OCI-LY7 (cell line): Measurements from ENCODE around the gene SUOX. TPM values are rescaled to one million over a fixed set of nuclear protein-coding genes. Genes with fewer than 3 reads are reported as not detected.
"Not testable (repeated sequence)": the region's sequence is repeated elsewhere in the genome, so short reads cannot be mapped to it uniquely, and the experiment has no call there.

ENCODE experiments used
- BruUV-seq: library from RNA; stranded (reverse); fragments of 400-500 nt; replicated peaks from 2 replicates; lab custom pipeline; 2021; lab: Mats Ljungman, UMichigan
- CTCF ChIA-PET: fragments of 300-600 bp; sonication (Branson Sonifier 250); formaldehyde crosslinking; loops from one replicate; lab custom pipeline; 2022; ENCODE audit warnings: antibody characterized with exemption; ENCODE audit not compliant: unreplicated experiment; lab: Charles Lee
- POLR2A ChIA-PET: fragments of 300-600 bp; sonication (Branson Sonifier 250); formaldehyde crosslinking; loops from one replicate; lab custom pipeline; 2022; ENCODE audit warnings: antibody characterized with exemption; lab: Charles Lee
- DNase-seq: peaks from one replicate; pipeline ENCODE4 v3.0.0-alpha.2; 2015; ENCODE audit warnings: low spot score
- H2AFZ ChIP-seq: fragments of 200-600 bp; sonication (generic), shearing (Covaris generic); 2 replicates; pipeline ENCODE4 v1.6.1; 2014; ENCODE audit warnings: mild to moderate bottlenecking, antibody characterized with exemption, low read length, moderate library complexity
- H3K27ac ChIP-seq: fragments of 200-600 bp; sonication (generic); 2 replicates; pipeline ENCODE4 v1.5.1; 2014; ENCODE audit warnings: mixed run types, low read depth, mild to moderate bottlenecking, moderate library complexity, low read length, inconsistent platforms; ENCODE audit not compliant: poor library complexity, severe bottlenecking
- H3K36me3 ChIP-seq: fragments of 200-600 bp; sonication (generic); 2 replicates; pipeline ENCODE4 v1.6.1; 2014; ENCODE audit warnings: mild to moderate bottlenecking, antibody characterized with exemption, low read length, moderate library complexity, mixed read lengths; ENCODE audit not compliant: insufficient read depth
- H3K4me1 ChIP-seq: fragments of 200-600 bp; sonication (generic); 2 replicates; pipeline ENCODE4 v1.5.1; 2014; ENCODE audit warnings: mild to moderate bottlenecking, low read length; ENCODE audit not compliant: insufficient read depth, poor library complexity, severe bottlenecking
- H3K4me2 ChIP-seq: fragments of 200-600 bp; sonication (generic); 2 replicates; pipeline ENCODE4 v1.6.1; 2014; ENCODE audit warnings: mild to moderate bottlenecking, low read length
- H3K4me3 ChIP-seq: fragments of 200-600 bp; sonication (generic); 2 replicates; pipeline ENCODE4 v1.5.1; 2014; ENCODE audit warnings: mild to moderate bottlenecking, low read depth, low read length; ENCODE audit not compliant: poor library complexity, severe bottlenecking
- H3K79me2 ChIP-seq: fragments of 200-600 bp; sonication (generic); 2 replicates; pipeline ENCODE4 v1.6.1; 2016; ENCODE audit warnings: low read depth, mild to moderate bottlenecking, low read length, moderate library complexity, mixed read lengths; ENCODE audit not compliant: insufficient read depth
- H3K9me2 ChIP-seq: fragments of 200-600 bp; sonication (generic); 2 replicates; pipeline ENCODE4 v1.6.1; 2016; ENCODE audit warnings: mild to moderate bottlenecking, low read length, mixed read lengths; ENCODE audit not compliant: insufficient read depth
- H3K9me3 ChIP-seq: fragments of 200-600 bp; sonication (generic); 2 replicates; pipeline ENCODE4 v1.6.1; 2014; ENCODE audit warnings: mild to moderate bottlenecking, mixed run types, low read length, mixed read lengths
- H4K20me1 ChIP-seq: fragments of 200-600 bp; sonication (generic); 2 replicates; pipeline ENCODE4 v1.6.1; 2014; ENCODE audit warnings: mild to moderate bottlenecking, antibody characterized with exemption, low read length, moderate library complexity, mixed read lengths; ENCODE audit not compliant: insufficient read depth
- EZH2phosphoT487 ChIP-seq: fragments of 200-600 bp; sonication (generic); IDR thresholded peaks from 2 replicates; pipeline ENCODE4 v1.6.1; 2018; ENCODE audit warnings: low read depth, borderline replicate concordance, mild to moderate bottlenecking, mixed run types, antibody characterized with exemption, low read length, moderate library complexity, mixed read lengths
- intact Hi-C: fragments of 100-400 bp; cut with micrococcal nuclease; formaldehyde crosslinking; loops from one replicate; pipeline ENCODE4 v1.10.0; 2022; ENCODE audit not compliant: unreplicated experiment
- total RNA-seq, 2 experiments: library from RNA; depleted of rRNA in 1 of 2; stranded (reverse); fragments of >200 nt in 1 of 2; shearing (Covaris generic) in 1 of 2; gene quantifications; 2 replicates each; pipeline ENCODE4 v1.2.3, GENCODE V29; 2014 to 2022
- TF ChIP-seq, protein P1 (sequence below): fragments of 200-600 bp; sonication (generic); conservative IDR thresholded peaks from 2 replicates; pipeline ENCODE4 v1.5.1; 2014; ENCODE audit warnings: mild to moderate bottlenecking, antibody characterized with exemption, low read length, moderate library complexity, mixed read lengths

The SUOX gene
- total RNA-seq, 2 experiments from 2014 or later = 2.7 to 6.4 TPM

GRCh38 chr12:56001487-56002100 lies 4.5 kb downstream of the SUOX start:
- H3K9me3 ChIP-seq = no peaks in the 10 kb centered on the region
- ChIA-PET CTCF (no interaction called here), POLR2A (interaction anchor here (0.5 to 0.6 kb wide), 2 partner anchors 63 to 1464 kb away, joined by 3 read pairs; no protein-coding TSS in a partner anchor)
- H3K4me1 ChIP-seq = no peaks in the 10 kb centered on the region
- intact Hi-C loops = no loop called here
- no peak for DNase-seq
- TF ChIP-seq EZH2phosphoT487 = no peak
- TF ChIP-seq, protein P1, sequence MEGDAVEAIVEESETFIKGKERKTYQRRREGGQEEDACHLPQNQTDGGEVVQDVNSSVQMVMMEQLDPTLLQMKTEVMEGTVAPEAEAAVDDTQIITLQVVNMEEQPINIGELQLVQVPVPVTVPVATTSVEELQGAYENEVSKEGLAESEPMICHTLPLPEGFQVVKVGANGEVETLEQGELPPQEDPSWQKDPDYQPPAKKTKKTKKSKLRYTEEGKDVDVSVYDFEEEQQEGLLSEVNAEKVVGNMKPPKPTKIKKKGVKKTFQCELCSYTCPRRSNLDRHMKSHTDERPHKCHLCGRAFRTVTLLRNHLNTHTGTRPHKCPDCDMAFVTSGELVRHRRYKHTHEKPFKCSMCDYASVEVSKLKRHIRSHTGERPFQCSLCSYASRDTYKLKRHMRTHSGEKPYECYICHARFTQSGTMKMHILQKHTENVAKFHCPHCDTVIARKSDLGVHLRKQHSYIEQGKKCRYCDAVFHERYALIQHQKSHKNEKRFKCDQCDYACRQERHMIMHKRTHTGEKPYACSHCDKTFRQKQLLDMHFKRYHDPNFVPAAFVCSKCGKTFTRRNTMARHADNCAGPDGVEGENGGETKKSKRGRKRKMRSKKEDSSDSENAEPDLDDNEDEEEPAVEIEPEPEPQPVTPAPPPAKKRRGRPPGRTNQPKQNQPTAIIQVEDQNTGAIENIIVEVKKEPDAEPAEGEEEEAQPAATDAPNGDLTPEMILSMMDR = no peak
- H3K27ac ChIP-seq = no peak overlapping the region
- no peaks in the 10 kb centered on the region for H4K20me1 ChIP-seq
- no peak overlapping the region for H3K4me3 ChIP-seq
- H3K36me3 ChIP-seq = no peaks in the 10 kb centered on the region
- no peak overlapping the region for H2AFZ ChIP-seq
- H3K9me2 ChIP-seq = no peaks in the 10 kb centered on the region
- no TSS peak for BruUV-seq
- no peaks in the 10 kb centered on the region for H3K79me2 ChIP-seq
- no peak overlapping the region for H3K4me2 ChIP-seq

- H3K27ac ChIP-seq, POLR2A ChIA-PET, H3K4me2 ChIP-seq, H2AFZ ChIP-seq, H4K20me1 ChIP-seq, BruUV-seq, H3K4me3 ChIP-seq, H3K4me1 ChIP-seq, CTCF ChIA-PET, intact Hi-C loops, H3K9me2 ChIP-seq, H3K79me2 ChIP-seq, DNase-seq, H3K9me3 ChIP-seq, H3K36me3 ChIP-seq: not testable (repeated sequence)
Measured at GRCh38 chr12:56003376-56003775, 6.3 kb downstream of the SUOX start.

DNA sequence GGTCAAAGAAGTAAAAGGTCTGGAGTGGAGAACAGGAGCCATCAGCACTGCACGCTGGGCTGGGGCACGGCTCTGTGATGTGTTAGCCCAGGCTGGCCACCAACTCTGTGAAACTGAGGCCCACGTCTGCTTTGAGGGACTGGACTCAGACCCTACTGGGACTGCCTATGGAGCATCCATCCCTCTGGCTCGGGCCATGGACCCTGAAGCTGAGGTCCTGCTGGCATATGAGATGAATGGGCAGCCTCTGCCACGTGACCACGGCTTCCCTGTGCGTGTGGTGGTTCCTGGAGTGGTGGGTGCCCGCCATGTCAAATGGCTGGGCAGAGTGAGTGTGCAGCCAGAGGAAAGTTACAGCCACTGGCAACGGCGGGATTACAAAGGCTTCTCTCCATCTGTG lies 7.1 kb downstream of the SUOX start:
- DNase-seq = no peak
- Histone ChIP-seq H3K9me2 (no peaks in the 10 kb centered on the region), H3K4me1 (peaks cover 9% of the 10 kb centered on the region), H4K20me1 (no peaks in the 10 kb centered on the region), H2AFZ (no peak overlapping the region), H3K36me3 (no peaks in the 10 kb centered on the region), H3K4me3 (no peak overlapping the region), H3K79me2 (no peaks in the 10 kb centered on the region), H3K9me3 (no peaks in the 10 kb centered on the region), H3K27ac (no peak overlapping the region), H3K4me2 (no peak overlapping the region)
- no peak for TF ChIP-seq EZH2phosphoT487
- TF ChIP-seq, protein P1 = no peak
- intact Hi-C loops = no loop called here
- ChIA-PET POLR2A (no interaction called here), CTCF (no interaction called here)
- BruUV-seq = no TSS peak
